ENCODE measurements around the gene KCNG1. TPM values are rescaled to one million over a fixed set of nuclear protein-coding genes. Genes with fewer than 3 reads are reported as not detected.
A peak's percentile ranks its signal among the peaks of the same experiment; 100 is the strongest.

The KCNG1 gene
- total RNA-seq, 2 experiments from 2014 or later, result 0.13 to 0.30 TPM

DNA sequence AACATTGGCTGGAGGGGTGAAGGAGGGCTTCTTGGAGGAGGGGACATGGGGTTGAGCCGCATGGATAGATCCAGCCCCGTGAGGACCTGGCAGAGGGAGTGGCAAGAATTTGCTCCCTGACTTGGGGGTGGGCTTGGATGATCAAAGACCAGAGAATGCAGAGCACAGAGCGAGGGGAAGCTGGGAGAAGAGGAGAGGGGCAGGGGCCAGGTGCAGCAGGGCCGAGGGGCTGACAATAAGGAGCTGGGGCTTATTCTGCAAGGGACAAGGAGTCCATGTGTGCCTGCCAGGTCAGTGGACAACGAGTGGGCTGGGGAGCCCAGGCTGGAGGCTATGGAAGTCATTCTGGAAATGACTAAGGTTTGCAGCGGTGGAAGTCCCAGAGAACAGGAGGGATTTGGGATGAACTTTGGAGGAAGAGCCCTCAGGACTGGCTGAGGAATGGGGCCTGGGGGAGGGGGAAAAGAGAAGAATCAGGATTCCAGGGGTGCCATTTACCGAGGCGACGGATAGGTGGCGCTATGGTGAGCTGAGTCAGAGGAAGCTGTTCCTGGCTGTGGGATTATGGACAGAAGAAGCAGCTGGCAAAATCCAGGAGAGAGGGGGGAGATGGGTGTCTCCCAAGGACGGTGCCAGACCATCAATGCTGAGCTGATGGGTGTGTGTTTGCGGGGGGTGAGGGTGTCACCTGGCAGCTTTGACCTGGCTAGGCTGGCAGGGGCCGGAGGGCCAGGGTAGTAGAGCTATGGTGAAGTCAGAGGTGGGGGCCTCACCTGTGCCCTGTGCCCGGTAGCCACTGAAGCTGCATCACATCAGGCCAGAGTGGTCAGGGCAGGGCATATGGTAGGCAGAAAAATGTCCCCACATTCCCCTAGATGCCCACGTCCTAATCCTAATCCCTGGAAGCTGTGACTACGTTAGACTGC, 7.8 kb downstream of the KCNG1 start:
- POLR2A ChIA-PET, result no interaction called here
- H3K36me3 Mint-ChIP-seq (ENCODE audit: low read depth), result no peaks in the 10 kb centered on the region
- peak; percentile 35 for DNase-seq

DNA sequence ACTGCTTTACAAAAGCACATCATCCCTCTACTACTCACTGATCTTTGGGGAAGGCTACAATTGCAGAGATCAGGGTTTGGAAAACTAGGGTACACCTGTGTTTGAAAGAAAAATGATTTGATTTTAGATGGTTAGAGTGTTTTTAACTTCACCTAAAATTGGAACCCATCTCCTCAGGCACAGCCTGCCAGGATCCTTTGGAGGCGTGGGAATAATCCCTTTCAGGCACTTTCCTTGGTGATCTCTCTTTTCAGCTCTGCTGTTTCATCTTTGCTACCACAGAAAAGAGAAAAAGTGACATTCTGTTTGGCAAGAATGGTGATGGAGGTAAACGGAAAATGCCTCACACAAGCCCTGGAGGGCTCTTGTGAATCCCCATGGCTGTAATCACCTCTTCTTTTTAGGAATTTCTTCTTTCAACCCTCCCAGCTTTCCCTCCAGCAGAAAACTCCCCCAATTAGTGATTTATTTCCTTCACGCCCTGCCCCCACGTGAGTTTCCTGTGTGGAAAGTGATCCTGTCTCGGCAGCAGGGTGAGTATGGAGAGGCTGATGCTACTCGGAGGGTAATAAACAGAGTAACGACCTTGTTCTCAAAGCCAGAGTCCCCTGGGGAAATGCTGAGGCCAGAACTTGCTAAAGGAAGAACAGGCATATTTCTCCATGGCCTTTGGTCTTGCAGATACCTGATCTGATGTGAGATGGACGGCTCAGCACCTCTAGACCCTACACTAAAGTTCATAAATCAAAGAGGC, 9.2 kb downstream of the KCNG1 start:
- Mint-ChIP-seq H3K36me3 (ENCODE audit: low read depth) (no peaks in the 10 kb centered on the region), H3K27ac (no peak overlapping the region), H3K4me3 (no peak overlapping the region), H3K4me1 (no peaks in the 10 kb centered on the region), H3K27me3 (peaks cover 15% of the 10 kb centered on the region), H3K9me3 (no peaks in the 10 kb centered on the region)
- no peak for DNase-seq
- CTCF ChIA-PET, result no interaction called here
- POLR2A ChIA-PET, result no interaction called here

More for the DNA sequence above, 7.8 kb downstream of the KCNG1 start:
- H3K4me1 Mint-ChIP-seq, result no peaks in the 10 kb centered on the region
- no peak overlapping the region for H3K4me3 Mint-ChIP-seq
- peaks cover 22% of the 10 kb centered on the region for H3K27me3 Mint-ChIP-seq
- no peaks in the 10 kb centered on the region for H3K9me3 Mint-ChIP-seq
- no peak overlapping the region for H3K27ac Mint-ChIP-seq
- CTCF ChIA-PET, result interaction anchor here (0.8 to 1.4 kb wide), 7 partner anchors 10 to 291 kb away, joined by 3 to 13 read pairs (median 3); no protein-coding TSS in a partner anchor

DNA sequence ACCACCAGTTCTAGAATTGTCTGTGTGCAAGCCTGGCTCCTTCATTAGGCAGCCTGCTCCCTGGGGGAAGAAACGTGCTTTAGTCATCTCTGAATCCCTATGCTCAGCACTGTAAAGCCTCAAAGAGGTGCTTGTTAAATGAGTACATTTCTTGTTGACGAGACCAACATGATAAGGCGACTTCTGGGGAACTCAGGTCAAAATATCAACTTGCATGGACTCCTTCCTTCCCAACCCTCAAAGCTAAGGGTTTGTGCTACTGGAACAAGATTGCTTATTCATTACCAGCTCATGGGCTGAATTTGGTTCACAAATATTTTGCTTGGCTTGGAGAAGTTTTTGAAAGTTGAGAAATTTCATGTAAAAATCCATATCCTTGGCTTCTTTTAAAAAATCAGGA, 10.6 kb downstream of the KCNG1 start:
- Mint-ChIP-seq H3K4me1 (no peaks in the 10 kb centered on the region), H3K36me3 (ENCODE audit: low read depth) (no peaks in the 10 kb centered on the region), H3K4me3 (no peak overlapping the region), H3K27me3 (peaks cover 13% of the 10 kb centered on the region), H3K27ac (no peak overlapping the region), H3K9me3 (no peaks in the 10 kb centered on the region)
- CTCF ChIA-PET, result no interaction called here
- no peak for DNase-seq
- POLR2A ChIA-PET, result no interaction called here

DNA sequence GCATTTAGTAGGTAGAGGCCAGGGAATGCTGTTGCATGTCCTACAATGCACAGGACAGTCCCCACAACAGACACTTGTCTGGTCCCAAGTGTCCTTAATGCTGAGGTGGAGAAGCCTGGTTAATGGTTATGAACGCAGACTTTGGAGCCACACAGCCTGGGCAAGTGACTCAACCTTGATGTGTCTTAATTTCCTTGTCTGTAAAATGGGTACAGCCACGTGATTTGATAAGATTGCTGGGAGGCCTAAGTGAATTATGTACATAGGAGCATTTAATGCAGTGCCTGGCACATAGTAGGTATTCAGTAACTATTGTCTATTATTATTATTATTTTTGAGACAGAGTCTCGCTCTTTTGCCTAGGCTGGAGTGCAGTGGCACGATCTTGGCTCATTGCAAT, 11.4 kb downstream of the KCNG1 start:
- H3K27me3 Mint-ChIP-seq, result peaks cover 12% of the 10 kb centered on the region
- CTCF ChIA-PET, result no interaction called here

DNA sequence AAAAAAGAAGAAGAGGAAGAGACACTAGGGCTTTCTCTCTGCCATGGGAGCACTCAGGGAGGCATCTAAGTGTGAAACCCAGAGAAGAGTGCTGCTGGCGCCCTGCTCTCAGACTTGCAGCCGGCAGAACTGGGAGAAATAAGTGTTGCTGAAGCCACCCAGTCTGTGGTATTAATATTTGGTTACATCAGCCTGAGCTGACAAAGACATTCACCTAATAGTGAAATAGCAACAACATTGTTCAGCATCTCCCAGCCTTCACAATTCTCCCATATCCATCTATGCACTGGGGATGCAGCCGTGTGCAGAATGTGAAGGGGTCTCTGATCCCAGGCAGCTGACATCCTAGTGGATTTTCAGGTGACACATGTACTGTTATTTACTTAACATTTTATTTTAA, 12.0 kb downstream of the KCNG1 start:
- ChIA-PET CTCF (no interaction called here), POLR2A (no interaction called here)
- Mint-ChIP-seq H3K4me1 (no peaks in the 10 kb centered on the region), H3K27ac (no peak overlapping the region), H3K36me3 (ENCODE audit: low read depth) (no peaks in the 10 kb centered on the region), H3K4me3 (no peak overlapping the region), H3K27me3 (peaks cover 12% of the 10 kb centered on the region), H3K9me3 (no peaks in the 10 kb centered on the region)
- DNase-seq, result no peak

More for the DNA sequence above, 11.4 kb downstream of the KCNG1 start:
- Mint-ChIP-seq H3K9me3 (no peaks in the 10 kb centered on the region), H3K4me1 (no peaks in the 10 kb centered on the region), H3K4me3 (no peak overlapping the region), H3K27ac (no peak overlapping the region), H3K36me3 (ENCODE audit: low read depth) (no peaks in the 10 kb centered on the region)
- DNase-seq, result no peak
- POLR2A ChIA-PET, result no interaction called here

DNA sequence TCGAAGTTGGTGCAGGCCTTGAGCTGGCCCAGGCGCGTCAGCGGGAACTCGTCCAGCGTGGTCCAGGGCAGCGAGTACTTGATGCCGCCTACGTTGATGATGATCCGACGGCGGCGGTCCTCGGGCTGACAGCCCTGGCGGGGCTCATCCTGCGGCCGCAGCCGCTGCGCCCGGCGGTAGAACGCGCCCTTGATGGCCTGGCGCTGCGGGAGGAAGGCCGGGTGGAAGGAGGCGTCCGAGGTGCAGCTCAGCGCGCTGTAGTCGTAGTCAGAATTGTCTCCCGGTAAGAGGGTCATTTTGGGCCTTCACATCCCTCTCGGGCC, 12.9 kb downstream of the KCNG1 start:
- H3K9me3 Mint-ChIP-seq, result no peaks in the 10 kb centered on the region
- DNase-seq, result no peak
- H3K27ac Mint-ChIP-seq, result no peak overlapping the region
- no peak overlapping the region for H3K4me3 Mint-ChIP-seq
- H3K27me3 Mint-ChIP-seq, result peaks cover 9% of the 10 kb centered on the region
- H3K36me3 Mint-ChIP-seq (ENCODE audit: low read depth), result no peaks in the 10 kb centered on the region
- ChIA-PET CTCF (no interaction called here), POLR2A (no interaction called here)
- H3K4me1 Mint-ChIP-seq, result no peaks in the 10 kb centered on the region

DNA sequence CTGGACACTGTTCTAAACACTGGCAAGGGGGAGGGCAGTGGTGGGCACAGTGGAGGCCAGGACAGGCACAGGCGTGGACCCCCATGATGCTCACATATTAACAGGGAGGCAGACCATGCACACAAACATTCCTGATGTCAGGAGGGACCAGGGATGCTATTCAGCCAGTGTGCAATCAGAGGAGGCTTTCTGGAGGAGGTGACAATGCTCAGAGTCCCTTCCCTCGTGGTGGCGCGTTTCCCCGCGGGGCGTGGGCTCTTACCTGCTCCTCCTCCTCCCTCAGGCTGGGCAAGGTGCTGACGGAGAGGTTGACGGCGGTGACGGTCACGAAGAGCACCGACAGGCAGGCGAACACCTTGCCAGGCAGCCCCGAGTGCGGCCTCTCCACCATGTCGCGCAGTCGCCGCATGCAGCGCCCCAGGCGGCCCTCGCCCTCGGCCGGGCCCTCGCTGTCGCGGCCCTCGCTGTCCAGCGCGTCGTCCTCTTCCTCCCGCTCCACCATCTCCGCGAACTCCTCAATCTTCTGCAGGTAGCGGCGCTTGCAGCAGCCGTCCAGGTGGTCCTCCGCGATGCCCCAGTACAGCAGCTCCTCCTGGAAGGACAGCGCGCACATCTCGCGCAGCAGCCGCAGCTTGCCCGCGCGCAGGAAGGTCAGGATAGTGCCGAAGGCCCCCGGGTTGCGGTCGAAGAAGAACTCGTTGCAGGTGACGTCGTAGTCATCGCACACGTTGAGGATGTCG, 13.4 kb downstream of the KCNG1 start:
- CTCF ChIA-PET, result no interaction called here

DNA sequence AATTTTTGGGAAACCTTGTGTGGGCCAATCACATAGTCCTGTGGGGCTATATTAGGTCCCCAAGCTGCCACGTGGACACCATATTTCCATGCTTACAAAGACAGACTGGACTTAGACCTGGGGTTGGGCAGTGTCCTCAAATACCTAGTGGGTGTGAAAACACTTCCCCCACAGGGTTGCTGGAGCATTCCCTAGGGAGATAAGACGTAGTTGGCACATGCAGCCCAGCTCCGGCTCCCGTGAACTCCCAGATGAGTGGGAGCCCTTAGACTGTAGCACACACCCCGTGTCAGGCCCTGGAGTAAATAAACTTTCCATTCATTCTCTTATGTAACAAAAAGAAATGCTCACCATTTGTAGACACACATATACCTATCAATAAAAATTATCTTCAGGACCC, 14.2 kb downstream of the KCNG1 start:
- DNase-seq, result no peak
- Mint-ChIP-seq H3K4me3 (no peak overlapping the region), H3K36me3 (ENCODE audit: low read depth) (no peaks in the 10 kb centered on the region), H3K27me3 (peaks cover 1% of the 10 kb centered on the region), H3K9me3 (no peaks in the 10 kb centered on the region), H3K27ac (no peak overlapping the region), H3K4me1 (no peaks in the 10 kb centered on the region)
- ChIA-PET CTCF (no interaction called here), POLR2A (no interaction called here)

More for the DNA sequence above, 13.4 kb downstream of the KCNG1 start:
- POLR2A ChIA-PET, result no interaction called here
- DNase-seq, result no peak
- H3K4me3 Mint-ChIP-seq, result no peak overlapping the region
- no peak overlapping the region for H3K27ac Mint-ChIP-seq
- H3K9me3 Mint-ChIP-seq, result no peaks in the 10 kb centered on the region
- no peaks in the 10 kb centered on the region for H3K4me1 Mint-ChIP-seq
- no peaks in the 10 kb centered on the region for H3K36me3 Mint-ChIP-seq (ENCODE audit: low read depth)
- H3K27me3 Mint-ChIP-seq, result peaks cover 4% of the 10 kb centered on the region

DNA sequence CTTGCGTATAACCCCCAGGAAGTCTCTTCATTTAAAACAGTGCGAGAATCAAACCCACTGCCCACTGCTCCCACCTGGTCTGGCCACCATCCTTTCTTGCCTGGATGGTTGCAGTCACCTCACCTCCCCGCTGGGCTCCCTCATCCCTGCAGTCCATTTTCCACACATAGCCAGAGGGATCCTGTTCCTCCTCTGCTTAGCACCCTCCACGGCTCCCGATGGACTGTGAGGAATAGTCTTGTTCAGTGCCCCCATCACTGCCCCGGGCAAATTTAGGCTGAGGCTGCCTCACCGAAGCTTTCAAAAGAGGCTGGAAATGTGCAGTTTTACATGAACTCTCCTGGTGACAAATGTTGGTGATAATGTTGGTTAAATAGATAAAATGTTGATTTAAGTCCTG, 17.7 kb downstream of the KCNG1 start:
- POLR2A ChIA-PET, result no interaction called here
- CTCF ChIA-PET, result interaction anchor here (1.4 kb wide), 1 partner anchor 10 kb away, joined by 3 read pairs; no protein-coding TSS in a partner anchor
- no peak overlapping the region for H3K27ac Mint-ChIP-seq

DNA sequence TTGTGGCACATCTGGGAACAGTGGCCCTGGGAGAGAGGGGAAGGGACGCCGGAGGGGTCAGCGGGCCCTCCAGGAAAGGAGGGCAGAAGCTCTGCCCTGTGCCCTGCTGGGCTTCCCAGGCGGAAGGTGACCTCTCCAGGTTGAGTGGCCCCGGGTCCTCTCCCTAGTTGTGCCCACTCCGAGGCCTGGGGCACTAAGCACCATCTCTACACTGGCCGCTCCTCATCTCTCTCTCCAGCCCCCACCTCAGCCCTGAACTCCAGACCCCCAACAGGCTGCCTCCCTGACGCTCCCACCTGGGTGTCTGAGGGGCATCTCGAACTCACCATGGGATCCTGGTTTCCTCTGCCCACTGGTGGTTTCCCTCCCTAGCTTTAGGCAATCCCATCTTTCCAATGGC, 18.1 kb downstream of the KCNG1 start:
- Mint-ChIP-seq H3K4me3 (no peak overlapping the region), H3K36me3 (ENCODE audit: low read depth) (no peaks in the 10 kb centered on the region), H3K27me3 (peaks cover 11% of the 10 kb centered on the region), H3K9me3 (no peaks in the 10 kb centered on the region), H3K4me1 (no peaks in the 10 kb centered on the region), H3K27ac (no peak overlapping the region)
- ChIA-PET CTCF (interaction anchor here (1.4 kb wide), 1 partner anchor 10 kb away, joined by 3 read pairs; no protein-coding TSS in a partner anchor), POLR2A (no interaction called here)
- DNase-seq, result no peak

More for the DNA sequence above, 17.7 kb downstream of the KCNG1 start:
- no peaks in the 10 kb centered on the region for H3K9me3 Mint-ChIP-seq
- no peak for DNase-seq
- no peak overlapping the region for H3K4me3 Mint-ChIP-seq
- no peaks in the 10 kb centered on the region for H3K36me3 Mint-ChIP-seq (ENCODE audit: low read depth)
- H3K4me1 Mint-ChIP-seq, result no peaks in the 10 kb centered on the region
- peaks cover 10% of the 10 kb centered on the region for H3K27me3 Mint-ChIP-seq

DNA sequence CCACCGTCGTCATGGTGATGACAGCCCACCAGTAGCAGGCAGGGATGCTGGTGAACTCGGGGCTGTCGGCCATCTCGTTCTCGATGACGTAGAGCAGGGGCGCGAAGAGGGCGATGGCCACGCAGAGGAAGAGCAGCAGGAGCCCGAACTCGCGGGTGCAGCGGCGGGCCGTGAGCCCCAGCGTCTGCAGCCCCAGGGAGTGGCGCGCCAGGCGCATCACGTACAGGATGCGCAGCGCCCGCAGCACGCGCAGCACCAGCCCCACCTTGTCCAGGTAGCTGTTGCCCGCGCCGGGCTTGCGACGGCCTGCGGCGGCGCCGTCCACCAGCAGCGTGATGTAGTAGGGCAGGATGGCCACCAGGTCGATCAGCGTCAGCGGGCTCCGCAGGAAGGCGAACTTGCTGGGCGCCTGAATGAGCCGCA, 18.6 kb downstream of the KCNG1 start:
- no peaks in the 10 kb centered on the region for H3K4me1 Mint-ChIP-seq
- CTCF ChIA-PET, result no interaction called here
- H3K9me3 Mint-ChIP-seq, result no peaks in the 10 kb centered on the region
- H3K27ac Mint-ChIP-seq, result no peak overlapping the region
- no peaks in the 10 kb centered on the region for H3K36me3 Mint-ChIP-seq (ENCODE audit: low read depth)
- peaks cover 13% of the 10 kb centered on the region for H3K27me3 Mint-ChIP-seq
- POLR2A ChIA-PET, result no interaction called here
- no peak for DNase-seq
- no peak overlapping the region for H3K4me3 Mint-ChIP-seq

DNA sequence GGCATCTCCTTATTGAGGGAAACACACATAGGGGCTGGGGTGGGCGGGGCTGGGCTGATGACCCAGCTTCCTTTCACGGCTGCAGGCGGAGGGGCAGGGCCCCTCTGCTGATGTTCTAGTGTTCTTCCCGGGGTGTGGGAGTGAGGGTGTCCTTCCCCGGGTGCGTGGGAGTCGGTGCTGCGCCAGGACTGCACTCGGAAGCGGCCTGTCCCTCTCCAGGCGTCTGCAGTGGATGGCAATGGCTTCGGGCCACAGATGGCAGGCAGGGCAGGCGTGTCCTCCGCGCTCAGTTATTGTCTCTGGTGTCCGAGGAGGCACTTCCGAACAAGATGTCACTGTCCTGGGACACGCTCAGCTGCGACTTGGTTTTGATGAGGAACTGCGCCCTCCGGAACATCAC, 19.2 kb downstream of the KCNG1 start:
- ChIA-PET CTCF (no interaction called here), POLR2A (no interaction called here)
- peaks cover 18% of the 10 kb centered on the region for H3K27me3 Mint-ChIP-seq
- H3K27ac Mint-ChIP-seq, result no peak overlapping the region
- no peaks in the 10 kb centered on the region for H3K4me1 Mint-ChIP-seq
- no peak for DNase-seq
- no peaks in the 10 kb centered on the region for H3K36me3 Mint-ChIP-seq (ENCODE audit: low read depth)
- H3K4me3 Mint-ChIP-seq, result no peak overlapping the region
- no peaks in the 10 kb centered on the region for H3K9me3 Mint-ChIP-seq

DNA sequence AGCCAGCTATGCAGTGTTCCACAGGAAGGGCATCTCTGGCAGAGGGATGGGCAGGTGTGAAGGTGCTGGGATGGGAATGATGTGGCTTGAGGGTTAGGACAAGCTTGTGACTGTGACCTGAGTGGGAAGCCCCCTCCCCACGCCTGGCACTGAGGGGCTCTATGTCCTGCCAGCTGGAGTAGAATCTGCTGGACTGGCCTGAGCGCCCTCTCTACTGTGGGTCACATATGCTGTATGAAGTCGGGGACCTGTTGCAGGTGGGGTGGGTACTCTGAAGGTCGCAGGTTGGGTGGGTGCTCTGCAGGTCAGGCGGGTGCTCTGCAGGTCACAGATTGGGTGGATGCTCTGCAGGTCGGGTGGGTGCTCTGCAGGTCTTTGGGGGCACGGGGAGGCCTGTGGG, 20.3 kb downstream of the KCNG1 start:
- no peak overlapping the region for H3K27ac Mint-ChIP-seq
- no peaks in the 10 kb centered on the region for H3K4me1 Mint-ChIP-seq
- no peak for DNase-seq
- POLR2A ChIA-PET, result no interaction called here
- CTCF ChIA-PET, result interaction anchor here (0.5 kb wide), 1 partner anchor 1147 kb away, joined by 3 read pairs; no protein-coding TSS in a partner anchor
- H3K27me3 Mint-ChIP-seq, result peaks cover 23% of the 10 kb centered on the region
- H3K36me3 Mint-ChIP-seq (ENCODE audit: low read depth), result no peaks in the 10 kb centered on the region
- H3K9me3 Mint-ChIP-seq, result no peaks in the 10 kb centered on the region
- no peak overlapping the region for H3K4me3 Mint-ChIP-seq
